HCT116 (cell line): ENCODE results near the gene ERBIN.

Experiments
- CTCF ChIP-seq, 3 experiments: fragments of 200-600 bp in 1 of 3; sonication (generic) in 1 of 3; IDR thresholded peaks in 2 of 3; conservative IDR thresholded peaks in 1 of 3; 2 replicates each; pipeline ENCODE4 v1.5.1; 2012 to 2017; ENCODE audit warnings: low read depth in 2 of 3, low read length in 2 of 3, antibody characterized with exemption in 1 of 3, borderline replicate concordance in 1 of 3, control low read depth in 1 of 3, mild to moderate bottlenecking in 1 of 3, mixed read lengths in 1 of 3, mixed run types in 1 of 3, moderate library complexity in 1 of 3; ENCODE audit not compliant: insufficient read depth in 1 of 3
- EZH2phosphoT487 ChIP-seq: fragments of 200-600 bp; IDR thresholded peaks from 2 replicates; pipeline ENCODE4 v1.6.1; 2018; ENCODE audit warnings: antibody characterized with exemption, borderline replicate concordance
- FOSL1 ChIP-seq: IDR thresholded peaks from 2 replicates; pipeline ENCODE4 v1.6.1; 2012; ENCODE audit warnings: low read depth
- JUND ChIP-seq: IDR thresholded peaks from 2 replicates; pipeline ENCODE4 v1.6.1; 2012
- POLR2A ChIP-seq: IDR thresholded peaks from 2 replicates; pipeline ENCODE4 v1.7.0; 2011; ENCODE audit warnings: borderline replicate concordance; ENCODE audit not compliant: insufficient read depth, insufficient read length; ENCODE audit errors: extremely low read depth
- POLR2AphosphoS5 ChIP-seq: IDR thresholded peaks from 2 replicates; pipeline ENCODE4 v1.6.1; 2011; ENCODE audit warnings: mild to moderate bottlenecking, low read depth, low read length, moderate library complexity
- ZNF274 ChIP-seq: fragments of 200-500 bp; sonication (Bioruptor generic); IDR thresholded peaks from 2 replicates; pipeline ENCODE4 v1.6.1; 2014; ENCODE audit warnings: mild to moderate bottlenecking, low read depth, low read length, inconsistent platforms

- no peak for TF ChIP-seq CTCF (IDR thresholded peaks at IDR 0.05 in 2 of 3, conservative IDR thresholded peaks at IDR 0.05 in 1 of 3; ENCODE audit: borderline replicate concordance in 1 of 3, insufficient read depth in 1 of 3, low read depth in 2 of 3, low read length in 2 of 3)
- no peak for TF ChIP-seq POLR2A
- TF ChIP-seq POLR2AphosphoS5: no peak
- no peak for TF ChIP-seq EZH2phosphoT487
- no peak for TF ChIP-seq ZNF274
- no peak for TF ChIP-seq FOSL1
- TF ChIP-seq JUND: no peak
Observed at GRCh38 chr5:66100851-66101250, 174.5 kb downstream of the ERBIN start.
